Measurements from ENCODE around the gene EZH2.
A peak's percentile ranks its signal among the peaks of the same experiment; 100 is the strongest.

Gene EZH2

DNA sequence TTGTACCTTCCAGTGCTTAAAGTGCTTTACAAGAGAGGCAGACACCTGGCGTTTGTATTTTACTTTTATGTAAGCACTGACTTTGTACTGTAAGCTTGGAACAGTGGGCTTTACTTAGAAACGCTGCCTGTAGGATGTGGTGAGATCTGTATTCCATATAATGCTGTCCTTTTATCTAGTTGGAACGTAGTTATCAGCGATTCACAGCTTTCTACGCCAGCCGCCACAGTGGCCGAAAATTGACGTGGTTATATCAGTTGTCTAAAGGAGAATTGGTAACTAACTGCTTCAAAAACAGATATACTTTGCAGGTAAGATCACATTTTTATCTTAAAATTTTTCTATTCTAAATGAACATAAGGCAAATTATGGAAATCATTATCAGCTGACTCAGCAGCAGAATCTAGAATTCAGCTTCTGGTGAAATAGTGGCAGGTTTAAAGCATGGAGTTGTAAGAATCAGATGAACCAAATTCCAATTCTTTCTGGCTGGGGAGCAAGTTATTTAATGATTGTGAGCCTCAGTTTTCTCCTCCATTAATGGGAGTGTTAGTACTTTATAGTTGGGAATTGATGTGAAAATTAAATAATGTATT lies 93.9 kb downstream of the EZH2 start:
- no peak for DNase-seq (ENCODE audit: insufficient read length, low spot score)
- TF ChIP-seq SPI1 (IDR thresholded peaks at IDR 0.05; ENCODE audit: low read depth, low read length) (no peak), TAF1 (IDR thresholded peaks at IDR 0.05; ENCODE audit: low read depth, low read length) (no peak), POLR2A (IDR thresholded peaks at IDR 0.05; ENCODE audit: low read depth, low read length) (no peak), PAX5 (IDR thresholded peaks at IDR 0.05; ENCODE audit: insufficient read depth, low read length, severe bottlenecking) (no peak), POLR2AphosphoS5 (IDR thresholded peaks at IDR 0.05; ENCODE audit: low read depth, low read length) (no peak), POU2F2 (IDR thresholded peaks at IDR 0.05; ENCODE audit: low read depth, low read length) (no peak)

DNA sequence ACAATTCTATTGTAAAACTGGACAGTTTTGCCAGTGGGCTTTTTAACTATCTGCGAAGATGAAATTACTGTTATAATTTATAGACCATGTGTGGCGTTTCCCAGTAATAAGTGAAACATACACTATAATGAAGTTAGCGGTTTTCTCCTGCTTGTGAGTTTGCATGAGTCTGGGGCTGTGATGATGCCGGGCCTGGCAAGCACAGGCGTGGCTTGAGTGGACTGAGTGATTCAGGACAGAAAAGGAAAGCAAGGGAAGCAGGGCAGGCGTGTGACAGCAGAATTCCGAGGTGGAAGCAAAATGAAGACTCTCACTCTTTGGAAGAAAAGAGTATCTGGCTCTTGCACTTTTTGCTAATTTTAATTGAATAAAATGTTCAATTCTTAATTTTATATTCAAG lies 94.9 kb downstream of the EZH2 start:
- no peak for TF ChIP-seq SPI1 (IDR thresholded peaks at IDR 0.05; ENCODE audit: low read depth, low read length)
- no peak for TF ChIP-seq PAX5 (IDR thresholded peaks at IDR 0.05; ENCODE audit: insufficient read depth, low read length, severe bottlenecking)
- TF ChIP-seq POLR2AphosphoS5 (IDR thresholded peaks at IDR 0.05; ENCODE audit: low read depth, low read length), result no peak
- no peak for TF ChIP-seq TAF1 (IDR thresholded peaks at IDR 0.05; ENCODE audit: low read depth, low read length)
- no peak for TF ChIP-seq POU2F2 (IDR thresholded peaks at IDR 0.05; ENCODE audit: low read depth, low read length)
- no peak for TF ChIP-seq POLR2A (IDR thresholded peaks at IDR 0.05; ENCODE audit: low read depth, low read length)
- FAIRE-seq (no peak), DNase-seq (ENCODE audit: insufficient read length, low spot score) (no peak)

More for the DNA sequence above, 93.9 kb downstream of the EZH2 start:
- no peak for FAIRE-seq

DNA sequence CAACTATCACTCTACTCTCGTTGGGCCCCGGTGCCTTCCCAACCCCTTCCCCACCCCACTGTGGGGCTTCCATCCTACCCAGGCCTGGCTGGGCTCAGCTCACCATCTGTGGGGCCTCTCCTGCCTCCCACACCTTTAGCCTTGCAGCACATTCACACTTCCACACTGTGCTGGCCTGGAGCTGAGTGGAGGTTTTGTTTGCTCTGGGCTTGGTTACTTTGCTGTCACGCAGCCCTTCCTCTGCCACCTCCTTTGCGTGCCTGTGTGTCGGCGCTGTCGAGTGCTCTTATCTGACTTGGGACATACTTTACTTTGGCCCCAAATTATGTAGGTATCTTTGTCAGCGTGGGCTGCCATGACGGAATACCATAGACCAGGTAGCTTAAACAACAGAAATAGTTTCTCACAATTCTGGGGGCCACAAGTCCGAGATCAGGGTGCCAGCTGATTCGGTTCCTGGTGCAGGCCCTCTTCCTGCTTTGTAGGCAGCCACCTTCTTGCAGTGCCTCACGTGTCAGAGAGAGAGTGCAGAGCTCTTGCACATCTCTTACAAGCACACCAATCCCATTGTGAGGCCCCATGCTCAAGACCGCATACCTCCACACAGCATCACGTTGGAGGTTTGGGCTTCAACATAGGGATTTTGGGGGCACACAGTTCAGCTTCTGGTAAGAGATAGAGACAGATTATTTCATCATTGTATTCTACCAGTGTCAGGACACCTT lies 96.4 kb downstream of the EZH2 start:
- TF ChIP-seq TAF1 (IDR thresholded peaks at IDR 0.05; ENCODE audit: low read depth, low read length), result no peak
- TF ChIP-seq POU2F2 (IDR thresholded peaks at IDR 0.05; ENCODE audit: low read depth, low read length), result no peak
- no peak for TF ChIP-seq POLR2AphosphoS5 (IDR thresholded peaks at IDR 0.05; ENCODE audit: low read depth, low read length)
- no peak for TF ChIP-seq SPI1 (IDR thresholded peaks at IDR 0.05; ENCODE audit: low read depth, low read length)
- TF ChIP-seq POLR2A (IDR thresholded peaks at IDR 0.05; ENCODE audit: low read depth, low read length), result no peak
- TF ChIP-seq PAX5 (IDR thresholded peaks at IDR 0.05; ENCODE audit: insufficient read depth, low read length, severe bottlenecking), result no peak
- FAIRE-seq (no peak), DNase-seq (ENCODE audit: insufficient read length, low spot score) (no peak)

GRCh38 chr7:148783801-148784527 lies 100.1 kb downstream of the EZH2 start:
- no peak for FAIRE-seq
- no peak for DNase-seq (ENCODE audit: insufficient read length, low spot score)
- TF ChIP-seq SPI1 (IDR thresholded peaks at IDR 0.05; ENCODE audit: low read depth, low read length), result no peak

DNA sequence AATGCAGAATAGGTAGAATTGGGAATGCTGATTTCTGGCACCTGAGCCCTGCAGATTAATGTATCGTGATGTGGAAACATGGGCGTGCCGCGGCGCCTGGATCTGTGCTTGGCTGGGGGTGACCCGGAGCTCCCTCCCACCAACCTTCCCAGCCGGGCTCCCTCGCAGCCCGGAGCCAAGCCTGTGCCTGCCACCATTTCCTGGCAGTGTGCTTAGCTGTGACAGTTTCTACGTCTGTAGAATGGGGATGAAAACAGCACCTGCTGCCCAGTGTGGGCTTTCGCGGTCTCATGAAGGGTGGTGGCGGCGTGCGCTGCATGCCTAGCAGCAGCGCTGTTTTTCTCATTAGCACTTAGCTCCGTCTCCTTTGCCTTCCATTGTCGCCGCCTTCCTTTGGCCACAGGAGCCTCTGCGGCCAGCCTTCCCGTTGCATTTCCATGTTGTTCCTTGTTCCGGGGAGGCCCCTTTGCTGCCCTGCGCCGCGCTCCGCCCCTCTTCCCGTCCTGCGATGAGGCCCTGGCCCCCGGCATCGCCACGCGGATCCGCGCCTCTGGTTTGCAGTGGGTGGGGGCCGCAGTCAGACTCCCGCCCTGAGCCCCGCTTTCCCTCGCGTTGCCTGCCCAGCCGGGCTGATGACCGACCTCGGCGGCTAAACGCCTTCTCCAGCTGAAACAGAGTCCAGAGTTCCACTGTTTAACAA lies 101.2 kb downstream of the EZH2 start:
- no peak for FAIRE-seq

DNA sequence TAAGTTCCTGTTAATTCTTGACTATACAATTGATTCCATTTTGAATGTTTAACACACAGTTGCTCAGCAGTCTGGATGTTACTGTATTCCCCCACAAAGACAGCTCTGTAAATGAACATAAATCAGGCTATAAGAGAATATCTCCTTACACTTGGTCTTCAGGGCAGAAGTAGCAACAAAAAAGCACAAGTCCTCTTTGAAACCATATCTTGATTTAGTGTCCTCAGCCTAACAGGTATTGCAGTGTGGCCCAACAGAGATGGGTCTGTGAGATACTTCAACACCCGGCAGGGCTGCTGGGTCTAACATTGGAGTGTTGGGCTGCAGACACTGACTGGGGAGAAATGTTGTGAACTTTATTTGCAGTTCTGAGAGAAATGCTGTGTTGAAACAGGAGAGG lies 109.6 kb downstream of the EZH2 start:
- no peak for DNase-seq (ENCODE audit: insufficient read length, low spot score)
- no peak for FAIRE-seq
- TF ChIP-seq POU2F2 (IDR thresholded peaks at IDR 0.05; ENCODE audit: low read depth, low read length), result no peak
- TF ChIP-seq TAF1 (IDR thresholded peaks at IDR 0.05; ENCODE audit: low read depth, low read length), result no peak
- TF ChIP-seq POLR2A (IDR thresholded peaks at IDR 0.05; ENCODE audit: low read depth, low read length), result no peak
- TF ChIP-seq SPI1 (IDR thresholded peaks at IDR 0.05; ENCODE audit: low read depth, low read length), result no peak
- TF ChIP-seq PAX5 (IDR thresholded peaks at IDR 0.05; ENCODE audit: insufficient read depth, low read length, severe bottlenecking), result no peak
- TF ChIP-seq POLR2AphosphoS5 (IDR thresholded peaks at IDR 0.05; ENCODE audit: low read depth, low read length), result no peak

More for the DNA sequence above, 101.2 kb downstream of the EZH2 start:
- DNase-seq (ENCODE audit: insufficient read length, low spot score), result no peak
- TF ChIP-seq POLR2A (IDR thresholded peaks at IDR 0.05; ENCODE audit: low read depth, low read length) (no peak), SPI1 (IDR thresholded peaks at IDR 0.05; ENCODE audit: low read depth, low read length) (no peak), POU2F2 (IDR thresholded peaks at IDR 0.05; ENCODE audit: low read depth, low read length) (no peak), TAF1 (IDR thresholded peaks at IDR 0.05; ENCODE audit: low read depth, low read length) (no peak), POLR2AphosphoS5 (IDR thresholded peaks at IDR 0.05; ENCODE audit: low read depth, low read length) (no peak), PAX5 (IDR thresholded peaks at IDR 0.05; ENCODE audit: insufficient read depth, low read length, severe bottlenecking) (no peak)

DNA sequence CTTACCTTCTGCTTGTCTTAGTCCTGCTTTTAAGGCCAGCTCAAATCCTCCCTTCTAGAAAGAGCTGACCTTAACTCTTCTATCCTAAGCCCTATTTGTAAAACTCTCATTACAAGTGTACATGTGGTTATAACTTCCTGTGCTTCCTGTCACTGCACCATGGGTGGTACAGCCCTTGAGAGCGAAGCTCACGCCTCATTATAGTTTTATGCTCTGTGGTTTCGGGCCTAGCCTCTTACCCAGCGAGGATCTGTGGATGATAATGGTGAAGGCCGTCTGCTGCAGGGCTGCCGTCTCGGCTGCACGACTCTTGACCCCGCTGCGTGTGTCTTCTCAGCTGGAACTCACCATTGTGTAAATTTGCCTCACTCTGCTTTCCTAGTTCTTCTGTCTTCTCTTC lies 110.8 kb downstream of the EZH2 start:
- TF ChIP-seq POLR2AphosphoS5 (IDR thresholded peaks at IDR 0.05; ENCODE audit: low read depth, low read length), result no peak
- no peak for TF ChIP-seq TAF1 (IDR thresholded peaks at IDR 0.05; ENCODE audit: low read depth, low read length)
- no peak for TF ChIP-seq SPI1 (IDR thresholded peaks at IDR 0.05; ENCODE audit: low read depth, low read length)
- TF ChIP-seq POLR2A (IDR thresholded peaks at IDR 0.05; ENCODE audit: low read depth, low read length), result no peak
- no peak for TF ChIP-seq PAX5 (IDR thresholded peaks at IDR 0.05; ENCODE audit: insufficient read depth, low read length, severe bottlenecking)
- TF ChIP-seq POU2F2 (IDR thresholded peaks at IDR 0.05; ENCODE audit: low read depth, low read length), result no peak
- DNase-seq (ENCODE audit: insufficient read length, low spot score) (no peak), FAIRE-seq (peak; percentile 66)

GRCh38 chr7:148772297-148773089 lies 111.6 kb downstream of the EZH2 start:
- TF ChIP-seq SPI1 (IDR thresholded peaks at IDR 0.05; ENCODE audit: low read depth, low read length) (no peak), PAX5 (IDR thresholded peaks at IDR 0.05; ENCODE audit: insufficient read depth, low read length, severe bottlenecking) (no peak), POLR2A (IDR thresholded peaks at IDR 0.05; ENCODE audit: low read depth, low read length) (no peak), POLR2AphosphoS5 (IDR thresholded peaks at IDR 0.05; ENCODE audit: low read depth, low read length) (no peak), TAF1 (IDR thresholded peaks at IDR 0.05; ENCODE audit: low read depth, low read length) (no peak), POU2F2 (IDR thresholded peaks at IDR 0.05; ENCODE audit: low read depth, low read length) (no peak)
- DNase-seq (ENCODE audit: insufficient read length, low spot score) (no peak), FAIRE-seq (peak; percentile 40)
